Measurements from ENCODE around the gene EPHX1. TPM values are rescaled to one million over a fixed set of nuclear protein-coding genes. Genes with fewer than 3 reads are reported as not detected.
A peak's percentile ranks its signal among the peaks of the same experiment; 100 is the strongest.

The EPHX1 gene
- polyA plus RNA-seq (2011; rRNA removed) (150 and 212 TPM in 2 replicates), polyA plus RNA-seq (2017; fragmentation: RNase III; extraction: RNeasy Plus Mini Kit Qiagen cat#74134 plus additional on column Dnase treatment) (195 to 279 TPM (median 252 TPM) in 3 replicates), polyA minus RNA-seq (2011; rRNA and poly(A)+ RNA removed) (117 and 122 TPM in 2 replicates)
- polyA plus RNA-seq (2012; cell fraction: cytosol; rRNA removed): 144 and 155 TPM in 2 replicates
- 129 and 138 TPM in 2 replicates for polyA plus RNA-seq (2012; cell fraction: nucleus; rRNA removed)

GRCh38 chr1:225809842-225810578 lies at the start of gene EPHX1:
EPHX1 (plus strand) TSS chr1:225810124; CDS start chr1:225828730, 18,606 bp downstream.
- ATAC-seq (peak; percentile 85 to 86), DNase-seq (ENCODE audit: low read depth in 1 of 2, low spot score in 1 of 2) (peak; percentile 87 to 97), FAIRE-seq (no peak)
- WGBS (ENCODE audit: missing lambda C conversion rate): 3% methylated on average over 12 of the region's 80 CpGs
- peak within 1 kb of the TSS; percentile 86 for H3K4me3 ChIP-seq
- peak within 1 kb of the TSS; percentile 84 for H3K4me2 ChIP-seq
- H3K27ac ChIP-seq: peak within 1 kb of the TSS; percentile 93 to 99
- ChIA-PET CTCF (interaction anchor here (0.6 to 7.6 kb wide), 19 partner anchors 8 to 332 kb away, joined by 3 to 77 read pairs (median 5); partner anchors contain the start of genes LEFTY1 and SRP9), POLR2A (interaction anchor here (0.8 to 5.7 kb wide), 5 partner anchors 12 to 302 kb away, joined by 3 to 58 read pairs (median 3); partner anchors contain the start of genes SRP9 and TMEM63A)
- peaks cover 40% of the 10 kb centered on the region for H3K4me1 ChIP-seq
- no peak for TF ChIP-seq RCOR1 (IDR thresholded peaks at IDR 0.05; ENCODE audit: low read depth, low read length)
- TF ChIP-seq HOXB5 (CRISPR knock-in tag; IDR thresholded peaks at IDR 0.05): no peak
- peak; percentile 90 to 93; a peak in 4 of 5 replicates for TF ChIP-seq JUN (IDR thresholded peaks at IDR 0.05)
- TF ChIP-seq BCL3 (IDR thresholded peaks at IDR 0.05): peak; percentile 98
- peak; percentile 6 for TF ChIP-seq MAX (IDR thresholded peaks at IDR 0.05)
- TF ChIP-seq HEYL (CRISPR knock-in tag; IDR thresholded peaks at IDR 0.05): no peak
- TF ChIP-seq MYC (IDR thresholded peaks at IDR 0.05; ENCODE audit: borderline replicate concordance, low read length): no peak
- peak; percentile 97 for TF ChIP-seq POLR2A (IDR thresholded peaks at IDR 0.05; ENCODE audit: low read length)
- TF ChIP-seq EP300 (IDR thresholded peaks at IDR 0.05): 0 out of 5 replicates have a peak, but pooled peaks of 1 of the 2 experiments have one; percentile 8
- peak; percentile 30; the same call in 2 of the 3 replicates for TF ChIP-seq CTCF (IDR thresholded peaks at IDR 0.05)
- no peak for TF ChIP-seq PBX3 (IDR thresholded peaks at IDR 0.05)
- TF ChIP-seq SMC3 (IDR thresholded peaks at IDR 0.05): peak; percentile 45
- TF ChIP-seq RAD21 (conservative IDR thresholded peaks at IDR 0.05 in 1 of 2, IDR thresholded peaks at IDR 0.05 in 1 of 2): peak; percentile 25 to 37; a peak in 3 of 5 replicates
- no peak for TF ChIP-seq CBX2 (IDR thresholded peaks at IDR 0.05; ENCODE audit: borderline replicate concordance, low read depth)
- no peak for TF ChIP-seq TFCP2L1 (CRISPR knock-in tag; IDR thresholded peaks at IDR 0.05)
- no peaks in the 10 kb centered on the region for H3K9me3 ChIP-seq

GRCh38 chr1:225760531-225760930 lies 49.4 kb upstream of the EPHX1 start:
- H3K27ac ChIP-seq: peak overlapping the region in 1 of 2 experiments; percentile 72; a peak in 2 of 6 replicates
- no peak for DNase-seq (ENCODE audit: low read depth in 1 of 2, low spot score in 1 of 2)
- H3K4me2 ChIP-seq: no peak overlapping the region
- FAIRE-seq: no peak
- ATAC-seq: no peak
- H3K4me1 ChIP-seq: peaks cover 37% of the 10 kb centered on the region
- ChIA-PET CTCF (interaction anchor here (0.6 to 20.2 kb wide), 3 partner anchors 11 to 281 kb away, joined by 3 to 429 read pairs (median 43); no protein-coding TSS in a partner anchor), POLR2A (no interaction called here)
- no peak overlapping the region for H3K4me3 ChIP-seq
- WGBS (ENCODE audit: missing lambda C conversion rate): 95% methylated on average over 6 of the region's 6 CpGs
- H3K9me3 ChIP-seq: no peaks in the 10 kb centered on the region
- TF ChIP-seq HEYL (CRISPR knock-in tag; IDR thresholded peaks at IDR 0.05) (no peak), ATOH8 (CRISPR knock-in tag; IDR thresholded peaks at IDR 0.05; ENCODE audit: low read depth) (no peak), POLR2A (IDR thresholded peaks at IDR 0.05; ENCODE audit: low read length) (no peak), HOXA7 (CRISPR knock-in tag; IDR thresholded peaks at IDR 0.05) (no peak), GATA3 (IDR thresholded peaks at IDR 0.05; ENCODE audit: borderline replicate concordance) (no peak), BCL3 (IDR thresholded peaks at IDR 0.05) (no peak), ELK1 (IDR thresholded peaks at IDR 0.05; ENCODE audit: low read depth, low read length) (no peak), ZFP36 (IDR thresholded peaks at IDR 0.05; ENCODE audit: borderline replicate concordance, partially characterized antibody) (no peak), MYC (IDR thresholded peaks at IDR 0.05; ENCODE audit: borderline replicate concordance, low read length) (no peak), SMC3 (IDR thresholded peaks at IDR 0.05) (no peak), ESRRA (IDR thresholded peaks at IDR 0.05; ENCODE audit: borderline replicate concordance, low read length) (no peak), USF2 (IDR thresholded peaks at IDR 0.05) (no peak), E2F6 (IDR thresholded peaks at IDR 0.05; ENCODE audit: borderline replicate concordance, low read depth) (no peak)

Measured in A549 (cell line).